Nephron (organoid): ENCODE data around the gene FILIP1L.

Source experiments
- H3K27ac Mint-ChIP-seq, 3 experiments: 2 replicates each; pipeline ENCODE4 v1.8.0; 2020; ENCODE audit warnings: mixed read lengths in 3 of 3, mild to moderate bottlenecking in 2 of 3, moderate library complexity in 1 of 3
- H3K27me3 Mint-ChIP-seq: 2 replicates; pipeline ENCODE4 v1.8.0; 2021; ENCODE audit warnings: low read depth, mild to moderate bottlenecking, moderate library complexity, mixed read lengths
- H3K36me3 Mint-ChIP-seq: 2 replicates; pipeline ENCODE4 v1.8.0; 2020; ENCODE audit warnings: low read depth, mixed read lengths
- H3K4me1 Mint-ChIP-seq: 2 replicates; pipeline ENCODE4 v1.8.0; 2020; ENCODE audit warnings: mixed read lengths
- H3K4me3 Mint-ChIP-seq, 3 experiments: 2 replicates each; pipeline ENCODE4 v1.8.0; 2020; ENCODE audit warnings: mild to moderate bottlenecking in 3 of 3, mixed read lengths in 3 of 3, moderate library complexity in 2 of 3
- H3K9me3 Mint-ChIP-seq: 2 replicates; pipeline ENCODE4 v1.8.0; 2020; ENCODE audit warnings: mixed read lengths
- CTCF ChIP-seq, 3 experiments: fragments of 200-600 bp; sonication (generic); IDR thresholded peaks; one replicate each; pipeline ENCODE4 v1.5.0; 2021; ENCODE audit warnings: antibody characterized with exemption in 3 of 3; ENCODE audit not compliant: unreplicated experiment in 3 of 3

The FILIP1L gene

GRCh38 chr3:99933971-99934750 lies 180.1 kb downstream of the FILIP1L start:
- no peaks in the 10 kb centered on the region for H3K9me3 Mint-ChIP-seq
- peaks cover 34% of the 10 kb centered on the region for H3K4me1 Mint-ChIP-seq
- TF ChIP-seq CTCF (IDR thresholded peaks at IDR 0.05; ENCODE audit: unreplicated experiment in 3 of 3): no peak
- H3K36me3 Mint-ChIP-seq: no peaks in the 10 kb centered on the region
- no peak overlapping the region for H3K4me3 Mint-ChIP-seq
- H3K27ac Mint-ChIP-seq: peak overlapping the region in 2 of 3 experiments; percentile 9 to 62
- H3K27me3 Mint-ChIP-seq: no peaks in the 10 kb centered on the region

- no peak overlapping the region for H3K27ac Mint-ChIP-seq
- H3K36me3 Mint-ChIP-seq: no peaks in the 10 kb centered on the region
- peaks cover 32% of the 10 kb centered on the region for H3K4me1 Mint-ChIP-seq
- no peaks in the 10 kb centered on the region for H3K9me3 Mint-ChIP-seq
- H3K4me3 Mint-ChIP-seq: no peak overlapping the region
- no peak for TF ChIP-seq CTCF (IDR thresholded peaks at IDR 0.05; ENCODE audit: unreplicated experiment in 3 of 3)
- no peaks in the 10 kb centered on the region for H3K27me3 Mint-ChIP-seq
Observed at GRCh38 chr3:99931059-99931458, 183.2 kb downstream of the FILIP1L start.

- H3K36me3 Mint-ChIP-seq: peaks cover 3% of the 10 kb centered on the region
Observed at GRCh38 chr3:99929745-99930139, 184.6 kb downstream of the FILIP1L start.

GRCh38 chr3:99928771-99929744 lies 185.2 kb downstream of the FILIP1L start:
- TF ChIP-seq CTCF (IDR thresholded peaks at IDR 0.05; ENCODE audit: unreplicated experiment in 3 of 3): no peak
- Mint-ChIP-seq H3K4me3 (no peak overlapping the region), H3K27ac (peak overlapping the region in 2 of 3 experiments; percentile 22 to 54), H3K27me3 (no peaks in the 10 kb centered on the region), H3K36me3 (peaks cover 4% of the 10 kb centered on the region), H3K4me1 (peaks cover 25% of the 10 kb centered on the region), H3K9me3 (no peaks in the 10 kb centered on the region)

More at GRCh38 chr3:99929745-99930139, 184.6 kb downstream of the FILIP1L start:
- no peak overlapping the region for H3K4me3 Mint-ChIP-seq
- H3K27me3 Mint-ChIP-seq: no peaks in the 10 kb centered on the region
- peaks cover 25% of the 10 kb centered on the region for H3K4me1 Mint-ChIP-seq
- TF ChIP-seq CTCF (IDR thresholded peaks at IDR 0.05; ENCODE audit: unreplicated experiment in 3 of 3): no peak
- no peaks in the 10 kb centered on the region for H3K9me3 Mint-ChIP-seq
- H3K27ac Mint-ChIP-seq: peak overlapping the region in 2 of 3 experiments; percentile 22 to 54

- Mint-ChIP-seq H3K9me3 (no peaks in the 10 kb centered on the region), H3K4me3 (no peak overlapping the region), H3K27me3 (no peaks in the 10 kb centered on the region), H3K36me3 (peaks cover 4% of the 10 kb centered on the region), H3K27ac (peak overlapping the region in 2 of 3 experiments; percentile 2 to 22), H3K4me1 (peaks cover 25% of the 10 kb centered on the region)
- no peak for TF ChIP-seq CTCF (IDR thresholded peaks at IDR 0.05; ENCODE audit: unreplicated experiment in 3 of 3)
Observed at GRCh38 chr3:99927671-99928457, 186.4 kb downstream of the FILIP1L start.
